GM21526 (cell line): Measurements from ENCODE around the gene DOCK10.

ENCODE experiments used
- ATAC-seq: cut with Tn5 transposase; IDR thresholded peaks from one replicate; pipeline ENCODE4 v1.9.1; 2021; ENCODE audit warnings: moderate library complexity; ENCODE audit not compliant: unreplicated experiment, low FRiP score

The DOCK10 gene

GRCh38 chr2:225042800-225043167 lies 516 bp upstream of the DOCK10 start:
- no peak for ATAC-seq

GRCh38 chr2:225041207-225041850 lies 939 bp downstream of the DOCK10 start:
- peak; percentile 59 for ATAC-seq

- peak; percentile 23 for ATAC-seq
These were observed 1.4 kb downstream of the DOCK10 start for GRCh38 chr2:225040856-225041206.

GRCh38 chr2:225040142-225040541 lies 2.1 kb downstream of the DOCK10 start:
- no peak for ATAC-seq

- no peak for ATAC-seq
These were observed 4.1 kb downstream of the DOCK10 start for GRCh38 chr2:225038231-225038523.

- ATAC-seq = no peak
These were observed 4.6 kb downstream of the DOCK10 start for GRCh38 chr2:225037415-225038230.

GRCh38 chr2:225036431-225036830 lies 5.8 kb downstream of the DOCK10 start:
- ATAC-seq = no peak

- no peak for ATAC-seq
These were observed 8.6 kb downstream of the DOCK10 start for GRCh38 chr2:225033440-225034318.

- no peak for ATAC-seq
These were observed 10.0 kb downstream of the DOCK10 start for GRCh38 chr2:225032246-225032645.

- no peak for ATAC-seq
These were observed 10.7 kb downstream of the DOCK10 start for GRCh38 chr2:225031599-225031998.

GRCh38 chr2:225030893-225031292 lies 11.4 kb downstream of the DOCK10 start:
- no peak for ATAC-seq

GRCh38 chr2:225030203-225030602 lies 12.1 kb downstream of the DOCK10 start:
- no peak for ATAC-seq

GRCh38 chr2:225028572-225028971 lies 13.7 kb downstream of the DOCK10 start:
- ATAC-seq = no peak

- ATAC-seq = no peak
These were observed 15.1 kb downstream of the DOCK10 start for GRCh38 chr2:225027061-225027762.

GRCh38 chr2:225025917-225026571 lies 16.2 kb downstream of the DOCK10 start:
- no peak for ATAC-seq

GRCh38 chr2:225022188-225022587 lies 20.1 kb downstream of the DOCK10 start:
- no peak for ATAC-seq

GRCh38 chr2:225020168-225020849 lies 22.0 kb downstream of the DOCK10 start:
- ATAC-seq = no peak

GRCh38 chr2:225019105-225019504 lies 23.2 kb downstream of the DOCK10 start:
- no peak for ATAC-seq

- ATAC-seq = no peak
These were observed 24.6 kb downstream of the DOCK10 start for GRCh38 chr2:225017713-225018112.
